CD14-positive monocyte (primary cell): Measurements from ENCODE around the gene C1S. TPM values are rescaled to one million over a fixed set of nuclear protein-coding genes. Genes with fewer than 3 reads are reported as not detected.

ENCODE experiments used
- DNase-seq, 3 donors: peaks; one replicate each; pipeline ENCODE4 v3.0.0-alpha.2; 2011 to 2022
- H2AFZ ChIP-seq: 2 replicates; pipeline ENCODE4 v1.6.0; 2012; ENCODE audit warnings: mild to moderate bottlenecking, low read depth, low read length, inconsistent platforms; ENCODE audit not compliant: insufficient read depth, poor library complexity, severe bottlenecking
- H3K27ac ChIP-seq, 2 donors: 1 replicate in 1 of 2; 2 replicates in 1 of 2; pipeline ENCODE4 v1.5.1; 2012 to 2013; ENCODE audit warnings: low read length in 2 of 2, control low read depth in 1 of 2, inconsistent platforms in 1 of 2, low read depth in 1 of 2, mild to moderate bottlenecking in 1 of 2
- H3K27me3 ChIP-seq, 2 donors: one replicate each; pipeline versions ENCODE4 v1.6.0 to v1.6.1; 2011 to 2013; ENCODE audit warnings: low read length in 2 of 2; ENCODE audit not compliant: control insufficient read depth in 2 of 2, insufficient read depth in 2 of 2
- H3K36me3 ChIP-seq, 2 donors: replicated peaks in 1 of 2; 1 replicate in 1 of 2; 2 replicates in 1 of 2; pipeline versions ENCODE4 v1.5.1 to v1.6.1; 2012 to 2013; ENCODE audit warnings: low read length in 2 of 2, control low read depth in 1 of 2, inconsistent platforms in 1 of 2, mild to moderate bottlenecking in 1 of 2; ENCODE audit not compliant: insufficient read depth in 2 of 2, control insufficient read depth in 1 of 2
- H3K4me1 ChIP-seq, 2 donors: 1 replicate in 1 of 2; 2 replicates in 1 of 2; pipeline versions ENCODE4 v1.5.1 to v1.6.1; 2012 to 2013; ENCODE audit warnings: low read length in 2 of 2, control low read depth in 1 of 2, inconsistent platforms in 1 of 2, mild to moderate bottlenecking in 1 of 2, moderate library complexity in 1 of 2; ENCODE audit not compliant: insufficient read depth in 2 of 2, control insufficient read depth in 1 of 2
- H3K4me2 ChIP-seq: replicated peaks from 2 replicates; pipeline ENCODE3; 2012; ENCODE audit warnings: low read length, moderate library complexity, mild to moderate bottlenecking; ENCODE audit not compliant: poor library complexity, severe bottlenecking; ENCODE audit errors: extremely low read depth
- H3K4me3 ChIP-seq, 3 experiments: fragments of 200-600 bp in 1 of 3; sonication (generic) in 1 of 3; replicated peaks in 1 of 3; 1 replicate in 2 of 3; 2 replicates in 1 of 3; pipeline ENCODE4 v1.5.1; 2011 to 2013; ENCODE audit warnings: low read length in 3 of 3, mild to moderate bottlenecking in 3 of 3, control low read depth in 2 of 3, low read depth in 2 of 3, inconsistent platforms in 1 of 3, moderate library complexity in 1 of 3
- H3K79me2 ChIP-seq: 2 replicates; pipeline ENCODE4 v1.6.0; 2012; ENCODE audit warnings: mild to moderate bottlenecking, control low read depth, inconsistent platforms, low read length, moderate library complexity; ENCODE audit not compliant: insufficient read depth
- H3K9ac ChIP-seq: 2 replicates; pipeline ENCODE4 v1.6.0; 2017; ENCODE audit warnings: low read length, mild to moderate bottlenecking; ENCODE audit not compliant: insufficient read depth, poor library complexity, severe bottlenecking
- H3K9me3 ChIP-seq, 2 donors: replicated peaks in 1 of 2; 1 replicate in 1 of 2; 2 replicates in 1 of 2; pipeline versions ENCODE4 v1.5.1 to v1.6.1; 2012 to 2013; ENCODE audit warnings: low read length in 2 of 2, control low read depth in 1 of 2; ENCODE audit not compliant: control insufficient read depth in 1 of 2, insufficient read depth in 1 of 2
- H4K20me1 ChIP-seq: 2 replicates; pipeline ENCODE4 v1.6.0; 2012; ENCODE audit warnings: mild to moderate bottlenecking, low read length, control low read depth, moderate library complexity; ENCODE audit not compliant: insufficient read depth
- H3K27ac Mint-ChIP-seq, 7 donors: one replicate each; pipeline ENCODE4 v1.8.0; 2020; ENCODE audit warnings: mild to moderate bottlenecking in 7 of 7, mixed read lengths in 7 of 7, moderate library complexity in 6 of 7, inconsistent platforms in 2 of 7
- H3K27me3 Mint-ChIP-seq, 3 donors: one replicate each; pipeline ENCODE4 v1.8.0; 2021 to 2022; ENCODE audit warnings: low read depth in 3 of 3, mild to moderate bottlenecking in 3 of 3, mixed read lengths in 3 of 3, moderate library complexity in 3 of 3, inconsistent platforms in 1 of 3
- H3K36me3 Mint-ChIP-seq, 2 donors: one replicate each; pipeline ENCODE4 v1.8.0; 2020; ENCODE audit warnings: mixed read lengths in 2 of 2, inconsistent platforms in 1 of 2, mild to moderate bottlenecking in 1 of 2
- H3K4me1 Mint-ChIP-seq: one replicate; pipeline ENCODE4 v1.8.0; 2020; ENCODE audit warnings: mild to moderate bottlenecking, mixed read lengths
- H3K4me3 Mint-ChIP-seq, 2 donors: one replicate each; pipeline ENCODE4 v1.8.0; 2020; ENCODE audit warnings: mild to moderate bottlenecking in 2 of 2, mixed read lengths in 2 of 2, moderate library complexity in 1 of 2
- H3K9me3 Mint-ChIP-seq, 7 donors: one replicate each; pipeline ENCODE4 v1.8.0; 2020 to 2022; ENCODE audit warnings: mixed read lengths in 7 of 7, mild to moderate bottlenecking in 6 of 7, moderate library complexity in 6 of 7, inconsistent platforms in 2 of 7
- WGBS: methylation state at CpG from one replicate; pipeline ENCODE4 v1.1.5; 2013; ENCODE audit warnings: missing lambda C conversion rate; ENCODE audit not compliant: insufficient coverage; 5-methylcytosine and 5-hydroxymethylcytosine counted together
- intact Hi-C, 2 donors: fragments of 100-400 bp; cut with micrococcal nuclease; formaldehyde crosslinking; loops; one replicate each; pipeline versions ENCODE4 v1.15.0 to v1.15.1; 2023
- polyA plus RNA-seq, 3 donors: library from polyadenylated mRNA; depleted of rRNA in 1 of 3; unstranded in 2 of 3; stranded (reverse) in 1 of 3; fragments of 300-500 nt in 2 of 3; fragments of >200 nt in 1 of 3; fragmentation: Illumina TruSeq in 2 of 3; gene quantifications; 1 replicate in 2 of 3; 2 replicates in 1 of 3; pipeline ENCODE4 v1.2.3, GENCODE V29; 2012 to 2021
- TF ChIP-seq, protein P1 (sequence below): fragments of 200-600 bp; IDR thresholded peaks from one replicate; pipeline ENCODE4 v1.8.0; 2022; ENCODE audit warnings: antibody characterized with exemption, mild to moderate bottlenecking

The C1S gene
- polyA plus RNA-seq, 3 donors: 1.00 TPM; not detected in 2

DNA sequence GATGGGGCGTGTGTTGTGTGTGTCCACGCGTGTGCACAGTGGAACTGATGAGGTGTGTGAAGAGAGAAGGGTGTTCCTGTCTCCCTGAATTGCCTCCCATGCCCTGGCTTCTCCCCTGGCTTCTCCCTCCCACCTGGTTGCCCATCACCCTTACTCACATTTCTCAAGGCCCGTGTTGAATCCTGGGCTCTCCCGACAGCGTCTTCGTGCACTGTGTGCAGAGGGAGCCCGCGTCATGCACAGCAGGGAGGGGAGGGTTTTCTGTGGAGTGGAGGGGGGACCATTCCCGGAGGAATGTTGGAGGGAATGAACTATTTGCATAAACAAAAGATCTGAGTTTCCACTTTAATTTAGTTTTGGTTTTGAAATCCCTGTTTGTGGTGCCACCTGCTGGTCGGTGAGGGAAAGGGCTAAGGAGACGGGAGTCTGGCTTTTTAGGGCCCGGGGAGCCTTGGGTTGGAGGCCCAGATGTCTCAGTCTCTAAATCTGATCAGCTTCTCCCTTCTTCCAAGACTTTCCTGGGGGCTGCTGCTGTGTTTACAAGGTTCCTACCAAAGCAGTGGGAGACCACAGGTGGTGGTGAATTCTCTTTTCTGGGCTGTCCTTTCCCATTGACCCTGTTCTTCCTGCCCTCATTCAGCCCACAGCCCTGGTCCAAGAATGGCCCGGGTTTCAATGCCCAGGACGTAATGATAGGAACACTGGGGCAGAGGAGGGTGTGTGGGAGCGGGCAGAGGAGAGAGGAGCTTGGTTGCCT is 31.9 kb downstream of the C1S start, which contains the start of gene C1R:
C1R (minus strand) TSS at position 217 of the 757 bp plus-strand sequence; CDS start at position 160, 57 bp downstream.
- peaks cover 0 to 1% (median 0%) of the 10 kb centered on the region in 7 donors for H3K9me3 Mint-ChIP-seq
- peak within 1 kb of the TSS in 1 of 2 donors; percentile 55 for H3K27ac ChIP-seq

DNA sequence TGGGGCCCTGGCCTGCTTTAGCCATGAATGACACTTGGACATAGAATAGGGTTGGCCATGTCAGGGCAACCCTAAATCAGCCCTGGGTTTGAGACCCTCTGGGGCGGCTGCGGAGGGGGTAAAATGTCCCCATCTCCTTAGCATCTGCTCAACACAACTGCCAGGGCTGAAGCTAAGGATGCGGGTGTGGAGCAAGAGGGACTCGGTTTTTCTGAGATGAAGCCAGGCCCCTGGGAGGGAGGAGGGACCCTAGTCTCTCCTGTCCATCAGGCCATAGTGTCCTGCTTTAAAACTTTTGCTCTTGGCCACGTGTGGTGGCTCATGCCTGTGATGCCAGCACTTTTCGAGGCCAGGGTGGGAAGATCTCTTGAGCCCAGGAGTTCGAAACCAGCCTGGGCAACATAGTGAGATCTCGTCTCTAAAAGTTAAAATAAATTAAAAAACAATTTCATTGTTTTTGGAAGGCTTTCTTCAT is 32.5 kb downstream of the C1S start:
- WGBS: 100% methylated on average over 2 of the region's 8 CpGs
- Mint-ChIP-seq H3K27me3 (peaks cover 6 to 17% (median 12%) of the 10 kb centered on the region in 3 donors), H3K9me3 (peaks cover 0 to 1% (median 0%) of the 10 kb centered on the region in 7 donors), H3K36me3 (peaks cover 13 to 17% of the 10 kb centered on the region in 2 donors), H3K27ac (peak overlapping the region in 1 of 7 donors; percentile 46), H3K4me1 (peaks cover 9% of the 10 kb centered on the region), H3K4me3 (no peak overlapping the region)
- Histone ChIP-seq H3K27ac (no peak overlapping the region), H3K27me3 (peaks cover 0 to 2% of the 10 kb centered on the region in 2 donors), H3K4me2 (no peak overlapping the region), H3K4me3 (no peak overlapping the region), H3K4me1 (peaks cover 0 to 3% of the 10 kb centered on the region in 2 donors), H3K9ac (no peak overlapping the region), H4K20me1 (no peaks in the 10 kb centered on the region), H2AFZ (no peak overlapping the region), H3K36me3 (peaks cover 0 to 9% of the 10 kb centered on the region in 2 donors), H3K79me2 (no peaks in the 10 kb centered on the region), H3K9me3 (no peaks in the 10 kb centered on the region)
- TF ChIP-seq, protein P1, sequence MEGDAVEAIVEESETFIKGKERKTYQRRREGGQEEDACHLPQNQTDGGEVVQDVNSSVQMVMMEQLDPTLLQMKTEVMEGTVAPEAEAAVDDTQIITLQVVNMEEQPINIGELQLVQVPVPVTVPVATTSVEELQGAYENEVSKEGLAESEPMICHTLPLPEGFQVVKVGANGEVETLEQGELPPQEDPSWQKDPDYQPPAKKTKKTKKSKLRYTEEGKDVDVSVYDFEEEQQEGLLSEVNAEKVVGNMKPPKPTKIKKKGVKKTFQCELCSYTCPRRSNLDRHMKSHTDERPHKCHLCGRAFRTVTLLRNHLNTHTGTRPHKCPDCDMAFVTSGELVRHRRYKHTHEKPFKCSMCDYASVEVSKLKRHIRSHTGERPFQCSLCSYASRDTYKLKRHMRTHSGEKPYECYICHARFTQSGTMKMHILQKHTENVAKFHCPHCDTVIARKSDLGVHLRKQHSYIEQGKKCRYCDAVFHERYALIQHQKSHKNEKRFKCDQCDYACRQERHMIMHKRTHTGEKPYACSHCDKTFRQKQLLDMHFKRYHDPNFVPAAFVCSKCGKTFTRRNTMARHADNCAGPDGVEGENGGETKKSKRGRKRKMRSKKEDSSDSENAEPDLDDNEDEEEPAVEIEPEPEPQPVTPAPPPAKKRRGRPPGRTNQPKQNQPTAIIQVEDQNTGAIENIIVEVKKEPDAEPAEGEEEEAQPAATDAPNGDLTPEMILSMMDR: no peak
- no peak for DNase-seq
- intact Hi-C loops: loop anchor here (5.0 to 10.0 kb wide), 2 partner anchors 68 to 171 kb away; no protein-coding TSS in a partner anchor

More for the DNA sequence above, 31.9 kb downstream of the C1S start, which contains the start of gene C1R:
- H3K4me3 Mint-ChIP-seq: peak within 1 kb of the TSS; percentile 89 to 98
- 23% methylated on average over 11 of the region's 16 CpGs for WGBS
- Histone ChIP-seq H2AFZ (peak within 1 kb of the TSS; percentile 96), H4K20me1 (no peaks in the 10 kb centered on the region), H3K79me2 (no peaks in the 10 kb centered on the region), H3K4me1 (peaks cover 0 to 3% of the 10 kb centered on the region in 2 donors), H3K9me3 (no peaks in the 10 kb centered on the region), H3K36me3 (peaks cover 0 to 3% of the 10 kb centered on the region in 2 donors), H3K27me3 (peaks cover 0 to 2% of the 10 kb centered on the region in 2 donors), H3K4me3 (peak within 1 kb of the TSS; percentile 36 to 79 (median 62)), H3K4me2 (peak within 1 kb of the TSS; percentile 78), H3K9ac (peak within 1 kb of the TSS; percentile 55)
- H3K27ac Mint-ChIP-seq: peak within 1 kb of the TSS in 5 of 7 donors; percentile 71 to 91 (median 80)
- H3K27me3 Mint-ChIP-seq: peaks cover 6 to 17% (median 12%) of the 10 kb centered on the region in 3 donors
- DNase-seq: peak; percentile 29 to 49 (median 41)
- TF ChIP-seq, protein P1: peak; percentile 90
- peaks cover 9 to 11% of the 10 kb centered on the region in 2 donors for H3K36me3 Mint-ChIP-seq
- intact Hi-C loops: loop anchor here (5.0 to 10.0 kb wide), 2 partner anchors 68 to 170 kb away; no protein-coding TSS in a partner anchor
- peaks cover 9% of the 10 kb centered on the region for H3K4me1 Mint-ChIP-seq
